Adrenal gland (tissue), 5 donors: ENCODE measurements around the gene DGKH.

Experiments
- POLR2A ChIP-seq, 2 donors: fragments of 450-650 bp; IDR thresholded peaks; one replicate each; pipeline ENCODE4 v1.6.1; 2017; ENCODE audit warnings: antibody characterized with exemption in 2 of 2, mild to moderate bottlenecking in 2 of 2, moderate library complexity in 1 of 2
- TF ChIP-seq, protein P1 (sequence below), 6 experiments: fragments of 450-650 bp in 4 of 6; fragments of 200-600 bp in 2 of 6; sonication (generic) in 1 of 6; IDR thresholded peaks; 1 replicate in 5 of 6; 2 replicates in 1 of 6; pipeline versions ENCODE4 v1.5.1 to v1.8.0; 2016 to 2021; ENCODE audit warnings: antibody characterized with exemption in 6 of 6, mild to moderate bottlenecking in 2 of 6, moderate library complexity in 1 of 6
- donor health status: DM: no; HTN: no; CAD: no.

DNA sequence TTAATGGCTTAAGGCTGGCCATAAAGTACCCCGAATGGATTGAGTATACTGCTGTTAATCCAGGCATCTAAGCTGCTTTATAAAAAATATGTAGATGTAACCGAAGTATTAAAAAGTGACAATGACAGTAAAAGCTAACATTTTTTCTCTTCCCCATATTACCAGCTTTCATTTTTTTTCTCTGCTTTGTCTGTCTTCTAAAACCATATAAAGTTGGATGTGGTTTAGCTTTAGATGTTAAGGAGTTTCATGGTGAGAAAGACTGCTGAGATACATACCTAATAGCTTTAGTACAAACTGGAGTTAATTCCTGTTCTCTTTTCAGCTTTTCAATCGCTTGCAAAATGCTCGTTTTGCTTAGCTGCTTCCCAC, 224.3 kb downstream of the DGKH start:
- TF ChIP-seq, protein P1, sequence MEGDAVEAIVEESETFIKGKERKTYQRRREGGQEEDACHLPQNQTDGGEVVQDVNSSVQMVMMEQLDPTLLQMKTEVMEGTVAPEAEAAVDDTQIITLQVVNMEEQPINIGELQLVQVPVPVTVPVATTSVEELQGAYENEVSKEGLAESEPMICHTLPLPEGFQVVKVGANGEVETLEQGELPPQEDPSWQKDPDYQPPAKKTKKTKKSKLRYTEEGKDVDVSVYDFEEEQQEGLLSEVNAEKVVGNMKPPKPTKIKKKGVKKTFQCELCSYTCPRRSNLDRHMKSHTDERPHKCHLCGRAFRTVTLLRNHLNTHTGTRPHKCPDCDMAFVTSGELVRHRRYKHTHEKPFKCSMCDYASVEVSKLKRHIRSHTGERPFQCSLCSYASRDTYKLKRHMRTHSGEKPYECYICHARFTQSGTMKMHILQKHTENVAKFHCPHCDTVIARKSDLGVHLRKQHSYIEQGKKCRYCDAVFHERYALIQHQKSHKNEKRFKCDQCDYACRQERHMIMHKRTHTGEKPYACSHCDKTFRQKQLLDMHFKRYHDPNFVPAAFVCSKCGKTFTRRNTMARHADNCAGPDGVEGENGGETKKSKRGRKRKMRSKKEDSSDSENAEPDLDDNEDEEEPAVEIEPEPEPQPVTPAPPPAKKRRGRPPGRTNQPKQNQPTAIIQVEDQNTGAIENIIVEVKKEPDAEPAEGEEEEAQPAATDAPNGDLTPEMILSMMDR (IDR thresholded peaks at IDR 0.05), result no peak
- TF ChIP-seq POLR2A (IDR thresholded peaks at IDR 0.05), result no peak
